K562 (cell line): ENCODE measurements around the gene GOLGA5. TPM values are rescaled to one million over a fixed set of nuclear protein-coding genes. Genes with fewer than 3 reads are reported as not detected.

Source experiments
- ATAC-seq: fragments of 200-7000 bp; cut with Tn5 transposase; 3 replicates; pipeline ENCODE4 v1.9.1; 2020; ENCODE audit warnings: moderate library complexity
- BruUV-seq: library from RNA; stranded (reverse); fragments of 400-500 nt; replicated peaks from 2 replicates; lab custom pipeline; 2021; lab: Mats Ljungman, UMichigan
- CTCF ChIA-PET: fragments of 300-600 bp; formaldehyde crosslinking; extraction: SDS; loops from one replicate; lab custom pipeline; 2021; ENCODE audit warnings: low intra/inter-chr PET ratio; lab: Yijun Ruan, JAX
- POLR2A ChIA-PET: fragments of 300-600, 350-650 bp; sonication (Branson Sonifier 250); formaldehyde crosslinking; extraction: SDS; loops from one replicate; lab custom pipeline; 2021; ENCODE audit warnings: antibody characterized with exemption, inconsistent platforms; lab: Yijun Ruan, JAX
- DNase-seq, 4 experiments: peaks; one replicate each; pipeline versions ENCODE4 v3.0.0 to v3.0.0-alpha.2; 2011 to 2018; ENCODE audit warnings: low spot score in 3 of 4, mixed read lengths in 3 of 4; ENCODE audit errors: extremely low read depth in 1 of 4
- FAIRE-seq: peaks from 2 replicates; lab custom pipeline; 2011; peaks lifted over from hg19 to GRCh38; lab: Jason Lieb, UNC
- H2AFZ ChIP-seq: 2 replicates; pipeline ENCODE4 v1.6.0; 2011; ENCODE audit warnings: low read depth, low read length, control low read depth, inconsistent platforms
- H3K27ac ChIP-seq: fragments of 200-600 bp; 3 replicates; pipeline ENCODE4 v1.8.0; 2011; ENCODE audit warnings: low read depth, mild to moderate bottlenecking, control low read depth, inconsistent platforms, low read length, moderate library complexity, mixed read lengths; ENCODE audit errors: extremely low read depth
- H3K27me3 ChIP-seq, 2 experiments: fragments of 300-600 bp in 1 of 2; 2 replicates in 1 of 2; 3 replicates in 1 of 2; pipeline versions ENCODE4 v1.6.0 to v1.8.0; 2011; ENCODE audit warnings: inconsistent platforms in 2 of 2, low read length in 2 of 2, mild to moderate bottlenecking in 1 of 2, mixed read lengths in 1 of 2, moderate library complexity in 1 of 2; ENCODE audit not compliant: control insufficient read depth in 2 of 2, insufficient read depth in 2 of 2
- H3K36me3 ChIP-seq: fragments of 300-600 bp; 3 replicates; pipeline ENCODE4 v1.8.0; 2011; ENCODE audit warnings: mild to moderate bottlenecking, low read length, inconsistent platforms; ENCODE audit not compliant: control insufficient read depth, insufficient read depth
- H3K4me1 ChIP-seq, 2 experiments: fragments of 200-600 bp in 1 of 2; replicated peaks in 1 of 2; 2 replicates in 1 of 2; 3 replicates in 1 of 2; pipeline versions ENCODE4 v1.5.1 to v1.8.0; 2011; ENCODE audit warnings: inconsistent platforms in 2 of 2, low read length in 2 of 2, mild to moderate bottlenecking in 1 of 2, mixed read lengths in 1 of 2, moderate library complexity in 1 of 2; ENCODE audit not compliant: control insufficient read depth in 2 of 2, insufficient read depth in 2 of 2
- H3K4me2 ChIP-seq: 2 replicates; pipeline ENCODE4 v1.6.1; 2011; ENCODE audit warnings: low read length, control low read depth, inconsistent platforms, mixed read lengths; ENCODE audit not compliant: insufficient read depth
- H3K4me3 ChIP-seq: fragments of 200-600 bp; sonication (generic), shearing (Covaris generic); 2 replicates; pipeline ENCODE4 v1.5.1; 2016; ENCODE audit warnings: control low read depth, inconsistent platforms
- H3K79me2 ChIP-seq: fragments of 200-600 bp; 3 replicates; pipeline ENCODE4 v1.8.0; 2011; ENCODE audit warnings: low read length, inconsistent platforms; ENCODE audit not compliant: control insufficient read depth, insufficient read depth
- H3K9ac ChIP-seq, 2 experiments: 2 replicates each; pipeline versions ENCODE4 v1.6.0 to v1.6.1; 2011; ENCODE audit warnings: low read depth in 2 of 2, low read length in 2 of 2, control low read depth in 1 of 2, inconsistent platforms in 1 of 2, mild to moderate bottlenecking in 1 of 2, mixed read lengths in 1 of 2; ENCODE audit not compliant: insufficient read depth in 1 of 2
- H3K9me1 ChIP-seq: one replicate; pipeline ENCODE4 v1.6.0; 2011; ENCODE audit warnings: inconsistent platforms, mild to moderate bottlenecking, low read length, moderate library complexity; ENCODE audit not compliant: control insufficient read depth, insufficient read depth
- H3K9me3 ChIP-seq: replicated peaks from 2 replicates; pipeline ENCODE4 v1.5.1; 2011; ENCODE audit warnings: low read depth, low read length, inconsistent platforms; ENCODE audit not compliant: control insufficient read depth, insufficient read depth
- H4K20me1 ChIP-seq: replicated peaks from 2 replicates; pipeline ENCODE4 v1.6.1; 2011; ENCODE audit warnings: low read length, inconsistent platforms, mixed read lengths; ENCODE audit not compliant: control insufficient read depth, insufficient read depth
- HDAC2 ChIP-seq: fragments of 450-650 bp; IDR thresholded peaks from 2 replicates; pipeline ENCODE4 v1.6.1; 2016; ENCODE audit warnings: mild to moderate bottlenecking
- RBM39 ChIP-seq: fragments of 200-400 bp; formaldehyde crosslinking; optimal IDR thresholded peaks from 2 replicates; pipeline ENCODE3; 2018; ENCODE audit warnings: low read depth, low read length
- ZKSCAN3 ChIP-seq: fragments of 250-450 bp; sonication (Bioruptor Pico); IDR thresholded peaks from 2 replicates; pipeline ENCODE4 v1.4.0; 2020
- WGBS: fragments of 100-300 bp; shearing (Covaris generic); methylation state at CpG from one replicate; pipeline ENCODE4 v1.1.6; 2016; ENCODE audit warnings: low coverage, mixed read lengths; ENCODE audit not compliant: insufficient coverage; ENCODE audit errors: missing lambda C conversion rate; 5-methylcytosine and 5-hydroxymethylcytosine counted together
- in situ Hi-C: fragments of 300-500 bp; cut with MboI; formaldehyde crosslinking; loops from 4 replicates; pipeline ENCODE4 v1.15.0; 2018; ENCODE audit warnings: inconsistent platforms, mixed read lengths
- intact Hi-C: fragments of 100-400 bp; cut with micrococcal nuclease; formaldehyde crosslinking; loops from 2 replicates; pipeline ENCODE4 v1.14.2; 2022
- polyA plus RNA-seq, 8 experiments: library from polyadenylated mRNA; depleted of rRNA in 4 of 8; stranded (reverse) in 5 of 8; unstranded in 3 of 8; fragments of >200 nt; fragmentation: Nextera tagmentation in 2 of 8; fragmentation: Illumina TruSeq in 1 of 8; extraction: Ambion mirVana in 2 of 8; extraction: Trizol in 1 of 8; gene quantifications; 2 replicates each; pipeline versions ENCODE4 v1.2.1 to v1.2.3, GENCODE V29; 2011 to 2014; ENCODE audit warnings: inconsistent platforms in 1 of 8, missing spikeins in 1 of 8
- total RNA-seq, 7 experiments: library from RNA; depleted of rRNA in 6 of 7; stranded (reverse); fragments of >200 nt in 6 of 7; fragmentation: Illumina TruSeq in 2 of 7; extraction: Trizol in 2 of 7; gene quantifications; 2 replicates each; pipeline versions ENCODE4 v1.2.1 to v1.2.3, GENCODE V29; 2011 to 2021; ENCODE audit warnings: low replicate concordance in 1 of 7
- TF ChIP-seq, protein P1 (sequence below): fragments of 450-650 bp; IDR thresholded peaks from 2 replicates; pipeline ENCODE4 v1.6.1; 2018; ENCODE audit not compliant: partially characterized antibody
- TF ChIP-seq, protein P2 (sequence below): fragments of 200-600 bp; sonication (generic); IDR thresholded peaks from one replicate; pipeline ENCODE4 v1.6.1; 2012; ENCODE audit warnings: mild to moderate bottlenecking, low read depth, low read length, inconsistent platforms

GOLGA5 gene
- total and polyA plus RNA-seq, 9 of the 15 experiments (the other 6 are each of a cell fraction or from before 2014, with no cell fraction given): 5.7 to 19.6 (median 12.7) TPM

DNA sequence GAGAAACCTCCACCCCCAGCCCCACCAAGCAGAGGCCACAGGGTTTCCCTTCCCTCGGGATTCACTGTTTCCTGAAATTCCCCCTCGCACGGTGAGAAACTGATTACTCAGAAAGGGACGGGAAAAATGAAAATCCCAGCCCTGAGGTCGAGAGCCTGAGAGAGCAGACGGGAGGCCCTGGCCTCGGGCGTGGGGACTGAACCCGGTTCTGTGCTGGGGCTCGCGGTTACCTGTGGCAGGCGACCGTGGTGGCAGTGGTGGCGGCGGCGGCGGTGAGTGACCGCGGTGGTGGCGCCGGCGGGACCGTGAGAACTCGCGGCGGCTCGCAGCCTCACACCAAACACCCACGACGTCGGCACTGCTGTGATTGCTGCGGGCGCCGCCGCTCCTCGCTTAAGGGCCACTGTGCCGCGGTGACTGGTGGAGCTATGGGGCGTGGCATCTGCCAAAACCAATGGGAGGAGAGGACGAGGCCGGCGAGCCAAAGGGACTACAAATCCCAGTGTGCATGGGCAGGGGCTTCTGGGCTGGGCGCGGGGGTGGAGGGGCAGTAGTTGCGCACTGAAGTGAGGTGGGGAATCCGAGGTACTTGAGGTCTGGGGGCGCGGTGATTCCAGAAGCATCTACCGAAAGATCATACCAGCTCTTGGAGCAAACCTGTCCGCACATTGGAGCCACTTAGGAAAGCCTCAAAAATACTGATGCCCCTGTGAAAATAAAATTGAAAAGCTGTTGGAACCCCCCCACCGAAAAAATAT, 45.7 kb upstream of the GOLGA5 start, which contains the start of gene LGMN:
Gene LGMN, minus strand, starts transcription at position 369 of the 758 bp plus-strand sequence. CDS start 15,841 bp downstream, outside the sequence.
- H3K27me3 ChIP-seq: peaks cover 6 to 14% of the 10 kb centered on the region in 2 experiments; a peak in 3 of 5 replicates
- ChIA-PET CTCF (no interaction called here), POLR2A (interaction anchor here (0.6 kb wide), 2 partner anchors 18 to 88 kb away, joined by 3 read pairs; no protein-coding TSS in a partner anchor)
- H3K9me1 ChIP-seq: no peaks in the 10 kb centered on the region
- no peaks in the 10 kb centered on the region for H3K79me2 ChIP-seq
- FAIRE-seq (no peak), ATAC-seq (peak; percentile 98), DNase-seq (peak; percentile 43 to 58 (median 50))
- intact Hi-C loops: no loop called here
- H3K9me3 ChIP-seq: no peaks in the 10 kb centered on the region
- H3K4me3 ChIP-seq: no peak within 1 kb of the TSS
- H3K4me1 ChIP-seq: peaks cover 0 to 8% of the 10 kb centered on the region in 2 experiments; a peak in 3 of 5 replicates
- 10% methylated on average over 16 of the region's 50 CpGs for WGBS
- no peaks in the 10 kb centered on the region for H3K36me3 ChIP-seq
- peak within 1 kb of the TSS; percentile 19 for H2AFZ ChIP-seq
- H3K9ac ChIP-seq: no peak within 1 kb of the TSS
- H4K20me1 ChIP-seq: no peaks in the 10 kb centered on the region
- H3K27ac ChIP-seq: no peak within 1 kb of the TSS
- in situ Hi-C loops: no loop called here
- BruUV-seq: no TSS peak
- H3K4me2 ChIP-seq: no peak within 1 kb of the TSS; the same call in 1 of the 2 replicates
- TF ChIP-seq ZKSCAN3 (CRISPR knock-in tag): no peak
- TF ChIP-seq, protein P1, sequence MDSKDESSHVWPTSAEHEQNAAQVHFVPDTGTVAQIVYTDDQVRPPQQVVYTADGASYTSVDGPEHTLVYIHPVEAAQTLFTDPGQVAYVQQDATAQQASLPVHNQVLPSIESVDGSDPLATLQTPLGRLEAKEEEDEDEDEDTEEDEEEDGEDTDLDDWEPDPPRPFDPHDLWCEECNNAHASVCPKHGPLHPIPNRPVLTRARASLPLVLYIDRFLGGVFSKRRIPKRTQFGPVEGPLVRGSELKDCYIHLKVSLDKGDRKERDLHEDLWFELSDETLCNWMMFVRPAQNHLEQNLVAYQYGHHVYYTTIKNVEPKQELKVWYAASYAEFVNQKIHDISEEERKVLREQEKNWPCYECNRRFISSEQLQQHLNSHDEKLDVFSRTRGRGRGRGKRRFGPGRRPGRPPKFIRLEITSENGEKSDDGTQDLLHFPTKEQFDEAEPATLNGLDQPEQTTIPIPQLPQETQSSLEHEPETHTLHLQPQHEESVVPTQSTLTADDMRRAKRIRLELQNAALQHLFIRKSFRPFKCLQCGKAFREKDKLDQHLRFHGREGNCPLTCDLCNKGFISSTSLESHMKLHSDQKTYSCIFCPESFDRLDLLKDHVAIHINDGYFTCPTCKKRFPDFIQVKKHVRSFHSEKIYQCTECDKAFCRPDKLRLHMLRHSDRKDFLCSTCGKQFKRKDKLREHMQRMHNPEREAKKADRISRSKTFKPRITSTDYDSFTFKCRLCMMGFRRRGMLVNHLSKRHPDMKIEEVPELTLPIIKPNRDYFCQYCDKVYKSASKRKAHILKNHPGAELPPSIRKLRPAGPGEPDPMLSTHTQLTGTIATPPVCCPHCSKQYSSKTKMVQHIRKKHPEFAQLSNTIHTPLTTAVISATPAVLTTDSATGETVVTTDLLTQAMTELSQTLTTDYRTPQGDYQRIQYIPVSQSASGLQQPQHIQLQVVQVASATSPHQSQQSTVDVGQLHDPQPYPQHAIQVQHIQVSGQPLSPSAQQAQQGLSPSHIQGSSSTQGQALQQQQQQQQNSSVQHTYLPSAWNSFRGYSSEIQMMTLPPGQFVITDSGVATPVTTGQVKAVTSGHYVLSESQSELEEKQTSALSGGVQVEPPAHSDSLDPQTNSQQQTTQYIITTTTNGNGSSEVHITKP: peak; percentile 76
- TF ChIP-seq HDAC2: no peak
- TF ChIP-seq, protein P2, sequence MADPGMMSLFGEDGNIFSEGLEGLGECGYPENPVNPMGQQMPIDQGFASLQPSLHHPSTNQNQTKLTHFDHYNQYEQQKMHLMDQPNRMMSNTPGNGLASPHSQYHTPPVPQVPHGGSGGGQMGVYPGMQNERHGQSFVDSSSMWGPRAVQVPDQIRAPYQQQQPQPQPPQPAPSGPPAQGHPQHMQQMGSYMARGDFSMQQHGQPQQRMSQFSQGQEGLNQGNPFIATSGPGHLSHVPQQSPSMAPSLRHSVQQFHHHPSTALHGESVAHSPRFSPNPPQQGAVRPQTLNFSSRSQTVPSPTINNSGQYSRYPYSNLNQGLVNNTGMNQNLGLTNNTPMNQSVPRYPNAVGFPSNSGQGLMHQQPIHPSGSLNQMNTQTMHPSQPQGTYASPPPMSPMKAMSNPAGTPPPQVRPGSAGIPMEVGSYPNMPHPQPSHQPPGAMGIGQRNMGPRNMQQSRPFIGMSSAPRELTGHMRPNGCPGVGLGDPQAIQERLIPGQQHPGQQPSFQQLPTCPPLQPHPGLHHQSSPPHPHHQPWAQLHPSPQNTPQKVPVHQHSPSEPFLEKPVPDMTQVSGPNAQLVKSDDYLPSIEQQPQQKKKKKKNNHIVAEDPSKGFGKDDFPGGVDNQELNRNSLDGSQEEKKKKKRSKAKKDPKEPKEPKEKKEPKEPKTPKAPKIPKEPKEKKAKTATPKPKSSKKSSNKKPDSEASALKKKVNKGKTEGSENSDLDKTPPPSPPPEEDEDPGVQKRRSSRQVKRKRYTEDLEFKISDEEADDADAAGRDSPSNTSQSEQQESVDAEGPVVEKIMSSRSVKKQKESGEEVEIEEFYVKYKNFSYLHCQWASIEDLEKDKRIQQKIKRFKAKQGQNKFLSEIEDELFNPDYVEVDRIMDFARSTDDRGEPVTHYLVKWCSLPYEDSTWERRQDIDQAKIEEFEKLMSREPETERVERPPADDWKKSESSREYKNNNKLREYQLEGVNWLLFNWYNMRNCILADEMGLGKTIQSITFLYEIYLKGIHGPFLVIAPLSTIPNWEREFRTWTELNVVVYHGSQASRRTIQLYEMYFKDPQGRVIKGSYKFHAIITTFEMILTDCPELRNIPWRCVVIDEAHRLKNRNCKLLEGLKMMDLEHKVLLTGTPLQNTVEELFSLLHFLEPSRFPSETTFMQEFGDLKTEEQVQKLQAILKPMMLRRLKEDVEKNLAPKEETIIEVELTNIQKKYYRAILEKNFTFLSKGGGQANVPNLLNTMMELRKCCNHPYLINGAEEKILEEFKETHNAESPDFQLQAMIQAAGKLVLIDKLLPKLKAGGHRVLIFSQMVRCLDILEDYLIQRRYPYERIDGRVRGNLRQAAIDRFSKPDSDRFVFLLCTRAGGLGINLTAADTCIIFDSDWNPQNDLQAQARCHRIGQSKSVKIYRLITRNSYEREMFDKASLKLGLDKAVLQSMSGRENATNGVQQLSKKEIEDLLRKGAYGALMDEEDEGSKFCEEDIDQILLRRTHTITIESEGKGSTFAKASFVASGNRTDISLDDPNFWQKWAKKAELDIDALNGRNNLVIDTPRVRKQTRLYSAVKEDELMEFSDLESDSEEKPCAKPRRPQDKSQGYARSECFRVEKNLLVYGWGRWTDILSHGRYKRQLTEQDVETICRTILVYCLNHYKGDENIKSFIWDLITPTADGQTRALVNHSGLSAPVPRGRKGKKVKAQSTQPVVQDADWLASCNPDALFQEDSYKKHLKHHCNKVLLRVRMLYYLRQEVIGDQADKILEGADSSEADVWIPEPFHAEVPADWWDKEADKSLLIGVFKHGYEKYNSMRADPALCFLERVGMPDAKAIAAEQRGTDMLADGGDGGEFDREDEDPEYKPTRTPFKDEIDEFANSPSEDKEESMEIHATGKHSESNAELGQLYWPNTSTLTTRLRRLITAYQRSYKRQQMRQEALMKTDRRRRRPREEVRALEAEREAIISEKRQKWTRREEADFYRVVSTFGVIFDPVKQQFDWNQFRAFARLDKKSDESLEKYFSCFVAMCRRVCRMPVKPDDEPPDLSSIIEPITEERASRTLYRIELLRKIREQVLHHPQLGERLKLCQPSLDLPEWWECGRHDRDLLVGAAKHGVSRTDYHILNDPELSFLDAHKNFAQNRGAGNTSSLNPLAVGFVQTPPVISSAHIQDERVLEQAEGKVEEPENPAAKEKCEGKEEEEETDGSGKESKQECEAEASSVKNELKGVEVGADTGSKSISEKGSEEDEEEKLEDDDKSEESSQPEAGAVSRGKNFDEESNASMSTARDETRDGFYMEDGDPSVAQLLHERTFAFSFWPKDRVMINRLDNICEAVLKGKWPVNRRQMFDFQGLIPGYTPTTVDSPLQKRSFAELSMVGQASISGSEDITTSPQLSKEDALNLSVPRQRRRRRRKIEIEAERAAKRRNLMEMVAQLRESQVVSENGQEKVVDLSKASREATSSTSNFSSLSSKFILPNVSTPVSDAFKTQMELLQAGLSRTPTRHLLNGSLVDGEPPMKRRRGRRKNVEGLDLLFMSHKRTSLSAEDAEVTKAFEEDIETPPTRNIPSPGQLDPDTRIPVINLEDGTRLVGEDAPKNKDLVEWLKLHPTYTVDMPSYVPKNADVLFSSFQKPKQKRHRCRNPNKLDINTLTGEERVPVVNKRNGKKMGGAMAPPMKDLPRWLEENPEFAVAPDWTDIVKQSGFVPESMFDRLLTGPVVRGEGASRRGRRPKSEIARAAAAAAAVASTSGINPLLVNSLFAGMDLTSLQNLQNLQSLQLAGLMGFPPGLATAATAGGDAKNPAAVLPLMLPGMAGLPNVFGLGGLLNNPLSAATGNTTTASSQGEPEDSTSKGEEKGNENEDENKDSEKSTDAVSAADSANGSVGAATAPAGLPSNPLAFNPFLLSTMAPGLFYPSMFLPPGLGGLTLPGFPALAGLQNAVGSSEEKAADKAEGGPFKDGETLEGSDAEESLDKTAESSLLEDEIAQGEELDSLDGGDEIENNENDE: no peak
- no peak for TF ChIP-seq RBM39
